COLO668 (cell line): ENCODE measurements around the gene ZNF593OS.

Source experiments
- DNase-seq: peaks from one replicate; lab custom pipeline; 2025; ENCODE audit not compliant: unreplicated experiment; lab: John Stamatoyannopoulos, UW

The ZNF593OS gene

GRCh38 chr1:26160527-26161414 is 10.9 kb downstream of the ZNF593OS start:
- DNase-seq: no peak

GRCh38 chr1:26159743-26160039 is 11.9 kb downstream of the ZNF593OS start:
- no peak for DNase-seq

- DNase-seq: no peak
Measured at GRCh38 chr1:26158908-26159742, 12.5 kb downstream of the ZNF593OS start, which contains the start of gene FAM110D. Gene FAM110D, plus strand, starts transcription at chr1:26159079. Its CDS starts 2,213 bp downstream, at chr1:26161292.

- no peak for DNase-seq
Measured at GRCh38 chr1:26158271-26158907, 13.2 kb downstream of the ZNF593OS start.

- no peak for DNase-seq
Measured at GRCh38 chr1:26156285-26157038, 15.2 kb downstream of the ZNF593OS start.

GRCh38 chr1:26155370-26156284 is 16.0 kb downstream of the ZNF593OS start:
- no peak for DNase-seq

GRCh38 chr1:26154750-26155149 is 16.9 kb downstream of the ZNF593OS start:
- DNase-seq: no peak

- no peak for DNase-seq
Measured at GRCh38 chr1:26153966-26154532, 17.6 kb downstream of the ZNF593OS start.

GRCh38 chr1:26148887-26149286 is 22.7 kb downstream of the ZNF593OS start:
- no peak for DNase-seq

- DNase-seq: no peak
Measured at GRCh38 chr1:26145960-26146294, 25.7 kb downstream of the ZNF593OS start.

GRCh38 chr1:26145041-26145959 is 26.3 kb downstream of the ZNF593OS start:
- peak; percentile 94 for DNase-seq

- DNase-seq: no peak
Measured at GRCh38 chr1:26142159-26142558, 29.5 kb downstream of the ZNF593OS start.

- no peak for DNase-seq
Measured at GRCh38 chr1:26138974-26139558, 32.6 kb downstream of the ZNF593OS start.

- DNase-seq: no peak
Measured at GRCh38 chr1:26134466-26134865, 37.2 kb downstream of the ZNF593OS start.

- no peak for DNase-seq
Measured at GRCh38 chr1:26132834-26133167, 38.8 kb downstream of the ZNF593OS start.

GRCh38 chr1:26132128-26132833 is 39.4 kb downstream of the ZNF593OS start:
- no peak for DNase-seq

GRCh38 chr1:26130695-26131094 is 40.9 kb downstream of the ZNF593OS start:
- no peak for DNase-seq

GRCh38 chr1:26129778-26130177 is 41.9 kb downstream of the ZNF593OS start:
- DNase-seq: no peak
